IMR-90 (cell line): ENCODE results near the gene AUTS2. TPM values are rescaled to one million over a fixed set of nuclear protein-coding genes. Genes with fewer than 3 reads are reported as not detected.

ENCODE experiments used
- ATAC-seq: fragments of 200-7000 bp; cut with Tn5 transposase; 2 replicates; pipeline ENCODE4 v1.9.1; 2020; ENCODE audit warnings: low read depth, mild to moderate bottlenecking, moderate library complexity
- BruUV-seq: library from RNA; stranded (reverse); fragments of 400-500 nt; replicated peaks from 2 replicates; lab custom pipeline; 2021; lab: Mats Ljungman, UMichigan
- CTCF ChIA-PET: fragments of 300-600 bp; formaldehyde crosslinking; extraction: SDS; loops from one replicate; lab custom pipeline; 2021; ENCODE audit warnings: antibody characterized with exemption; lab: Yijun Ruan, JAX
- POLR2A ChIA-PET: fragments of 300-600 bp; sonication (Branson Sonifier 250); formaldehyde crosslinking; loops from one replicate; lab custom pipeline; 2022; ENCODE audit warnings: antibody characterized with exemption; ENCODE audit not compliant: unreplicated experiment; lab: Charles Lee
- DNase-seq: peaks from one replicate; pipeline ENCODE4 v3.0.0; 2013
- H2AFZ ChIP-seq: replicated peaks from 2 replicates; pipeline ENCODE3; 2013; ENCODE audit warnings: low read length, mild to moderate bottlenecking; ENCODE audit not compliant: poor library complexity
- H2AK5ac ChIP-seq: 2 replicates; pipeline ENCODE4 v1.6.1; 2013; ENCODE audit warnings: low read depth, low read length, inconsistent platforms
- H2AK9ac ChIP-seq: replicated peaks from 2 replicates; pipeline ENCODE3; 2013; ENCODE audit warnings: mild to moderate bottlenecking, low read depth, low read length, moderate library complexity; ENCODE audit not compliant: poor library complexity
- H2BK120ac ChIP-seq: 2 replicates; pipeline ENCODE4 v1.6.1; 2013; ENCODE audit warnings: low read depth, low read length, inconsistent platforms
- H2BK15ac ChIP-seq: 3 replicates; pipeline ENCODE4 v1.6.1; 2013; ENCODE audit warnings: low read depth, low read length, inconsistent platforms
- H2BK20ac ChIP-seq: 2 replicates; pipeline ENCODE4 v1.6.1; 2013; ENCODE audit warnings: low read depth, mild to moderate bottlenecking, inconsistent platforms, low read length, moderate library complexity
- H2BK5ac ChIP-seq: 2 replicates; pipeline ENCODE4 v1.6.1; 2013; ENCODE audit warnings: mild to moderate bottlenecking, low read depth, low read length, inconsistent platforms; ENCODE audit not compliant: poor library complexity, severe bottlenecking
- H3K14ac ChIP-seq: replicated peaks from 2 replicates; pipeline ENCODE4 v1.6.1; 2013; ENCODE audit warnings: low read depth, low read length, inconsistent platforms
- H3K18ac ChIP-seq: 2 replicates; pipeline ENCODE4 v1.6.1; 2013; ENCODE audit warnings: low read depth, low read length, control low read depth
- H3K23ac ChIP-seq: 2 replicates; pipeline ENCODE4 v1.6.1; 2013; ENCODE audit warnings: low read depth, low read length, inconsistent platforms
- H3K27ac ChIP-seq: 2 replicates; pipeline ENCODE4 v1.5.1; 2013; ENCODE audit warnings: mild to moderate bottlenecking, control low read depth, low read length; ENCODE audit not compliant: insufficient read depth
- H3K27me3 ChIP-seq: 2 replicates; pipeline ENCODE4 v1.6.1; 2013; ENCODE audit warnings: low read length; ENCODE audit not compliant: control insufficient read depth, insufficient read depth
- H3K36me3 ChIP-seq: 2 replicates; pipeline ENCODE4 v1.6.1; 2013; ENCODE audit warnings: low read length, mixed read lengths; ENCODE audit not compliant: control insufficient read depth, insufficient read depth
- H3K4ac ChIP-seq: 2 replicates; pipeline ENCODE4 v1.6.1; 2013; ENCODE audit warnings: low read depth, low read length, inconsistent platforms
- H3K4me1 ChIP-seq: 2 replicates; pipeline ENCODE4 v1.6.1; 2013; ENCODE audit warnings: low read length, mixed read lengths; ENCODE audit not compliant: control insufficient read depth, insufficient read depth
- H3K4me2 ChIP-seq: 2 replicates; pipeline ENCODE4 v1.6.1; 2013; ENCODE audit warnings: low read depth, mild to moderate bottlenecking, control low read depth, low read length, moderate library complexity
- H3K4me3 ChIP-seq: 2 replicates; pipeline ENCODE4 v1.5.1; 2013; ENCODE audit warnings: low read depth, mild to moderate bottlenecking, control low read depth, low read length, moderate library complexity; ENCODE audit not compliant: insufficient read depth
- H3K56ac ChIP-seq: 2 replicates; pipeline ENCODE4 v1.6.1; 2013; ENCODE audit warnings: low read length, inconsistent platforms; ENCODE audit not compliant: insufficient read depth; ENCODE audit errors: extremely low read depth
- H3K79me1 ChIP-seq, 2 experiments: 2 replicates each; pipeline ENCODE4 v1.6.1; 2013; ENCODE audit warnings: low read length in 2 of 2, inconsistent platforms in 1 of 2, low read depth in 1 of 2
- H3K9ac ChIP-seq: 2 replicates; pipeline ENCODE4 v1.6.1; 2013; ENCODE audit warnings: low read depth, low read length, control low read depth
- H3K9me1 ChIP-seq: 2 replicates; pipeline ENCODE4 v1.6.1; 2013; ENCODE audit warnings: low read length, inconsistent platforms; ENCODE audit not compliant: insufficient read depth
- H3K9me3 ChIP-seq: 2 replicates; pipeline ENCODE4 v1.6.1; 2013; ENCODE audit warnings: low read length; ENCODE audit not compliant: control insufficient read depth, insufficient read depth
- H4K20me1 ChIP-seq: 2 replicates; pipeline ENCODE4 v1.6.1; 2013; ENCODE audit warnings: low read length, inconsistent platforms; ENCODE audit not compliant: insufficient read depth
- H4K5ac ChIP-seq: 2 replicates; pipeline ENCODE4 v1.6.1; 2013; ENCODE audit warnings: mild to moderate bottlenecking, low read depth, low read length, control low read depth
- H4K8ac ChIP-seq, 2 experiments: 2 replicates each; pipeline ENCODE4 v1.6.1; 2013; ENCODE audit warnings: low read depth in 2 of 2, low read length in 2 of 2, control low read depth in 1 of 2, inconsistent platforms in 1 of 2
- H4K91ac ChIP-seq: 2 replicates; pipeline ENCODE4 v1.6.1; 2013; ENCODE audit warnings: low read depth, low read length, inconsistent platforms; ENCODE audit not compliant: insufficient read depth
- CTCF ChIP-seq: conservative IDR thresholded peaks from 2 replicates; pipeline ENCODE4 v1.5.1; 2012; ENCODE audit warnings: mild to moderate bottlenecking, low read depth, low read length, improper control_type of control experiment
- FOS ChIP-seq: fragments of 150-350 bp; IDR thresholded peaks from 2 replicates; pipeline ENCODE4 v1.6.1; 2016; ENCODE audit warnings: low read depth, low read length
- MAFK ChIP-seq: IDR thresholded peaks from 2 replicates; pipeline ENCODE4 v1.6.1; 2012; ENCODE audit warnings: low read depth, low read length, improper control_type of control experiment
- NFE2L2 ChIP-seq: fragments of 150-350 bp; IDR thresholded peaks from 2 replicates; pipeline ENCODE4 v1.6.1; 2016; ENCODE audit warnings: low read depth, mild to moderate bottlenecking, low read length
- RAD21 ChIP-seq: IDR thresholded peaks from 2 replicates; pipeline ENCODE4 v1.6.1; 2012; ENCODE audit warnings: low read length, improper control_type of control experiment
- RFX5 ChIP-seq: IDR thresholded peaks from 2 replicates; pipeline ENCODE4 v1.8.0; 2012; ENCODE audit warnings: low read depth, mild to moderate bottlenecking, low read length, moderate library complexity
- SMC3 ChIP-seq: fragments of 150-350 bp; IDR thresholded peaks from 2 replicates; pipeline ENCODE4 v1.6.1; 2016; ENCODE audit warnings: low read depth, mild to moderate bottlenecking, antibody characterized with exemption, low read length, moderate library complexity
- WGBS, 2 experiments: methylation state at CpG; one replicate each; pipeline versions ENCODE4 v1.1.5 to v1.1.7; 2013; ENCODE audit warnings: missing lambda C conversion rate in 2 of 2; ENCODE audit not compliant: insufficient read length in 1 of 2; ENCODE audit errors: extremely low coverage in 2 of 2; 5-methylcytosine and 5-hydroxymethylcytosine counted together
- dilution Hi-C: fragments of 300-500 bp; cut with HindIII; formaldehyde crosslinking; loops from one replicate; pipeline ENCODE4 v1.14.3; 2018; ENCODE audit warnings: low sequenced_read_pairs; ENCODE audit not compliant: unreplicated experiment
- in situ Hi-C: fragments of 300-500 bp; cut with MboI; formaldehyde crosslinking; loops from 3 replicates; pipeline ENCODE4 v1.14.3; 2019; ENCODE audit warnings: low sequenced_read_pairs, inconsistent platforms, mixed read lengths
- intact Hi-C: fragments of 100-400 bp; cut with micrococcal nuclease; formaldehyde crosslinking; loops from 2 replicates; pipeline ENCODE4 v1.10.0; 2022
- polyA plus RNA-seq, 3 experiments: library from polyadenylated mRNA; depleted of rRNA; stranded (reverse); fragments of >200 nt; gene quantifications; 2 replicates each; pipeline ENCODE4 v1.2.3, GENCODE V29; 2012; ENCODE audit warnings: low replicate concordance in 1 of 3
- total RNA-seq: library from RNA; depleted of rRNA; stranded (reverse); fragments of >200 nt; gene quantifications from 2 replicates; pipeline ENCODE4 v1.2.3, GENCODE V29; 2012
- TF ChIP-seq, protein P1 (sequence below): fragments of 150-350 bp; IDR thresholded peaks from 2 replicates; pipeline ENCODE4 v1.6.1; 2017; ENCODE audit warnings: mild to moderate bottlenecking, antibody characterized with exemption, low read length, low read depth

Gene AUTS2
- total and polyA plus RNA-seq, 2 of the 4 experiments (the other 2 are of a cell fraction) = 0.90 to 3.0 TPM

GRCh38 chr7:70665997-70666396, 1067.7 kb downstream of the AUTS2 start:
- peaks cover 4% of the 10 kb centered on the region for H3K27me3 ChIP-seq
- H2AK5ac ChIP-seq = no peak overlapping the region
- H3K4me2 ChIP-seq = no peak overlapping the region
- H3K79me1 ChIP-seq = no peaks in the 10 kb centered on the region
- 14% methylated on average over 1 of the region's 2 CpGs; no CpG with 5 or more reads in 1 of the 2 experiments for WGBS, 2 experiments
- no peak overlapping the region for H3K27ac ChIP-seq
- in situ Hi-C loops (no loop called here), dilution Hi-C loops (no loop called here), intact Hi-C loops (no loop called here)
- H3K18ac ChIP-seq = no peak overlapping the region
- no peak for ATAC-seq
- H4K8ac ChIP-seq = no peak overlapping the region
- H3K9ac ChIP-seq = no peak overlapping the region
- POLR2A ChIA-PET = no interaction called here
- no peak overlapping the region for H3K23ac ChIP-seq
- no peak overlapping the region for H4K5ac ChIP-seq
- H2AFZ ChIP-seq = no peak overlapping the region
- TF ChIP-seq NFE2L2 (no peak), RFX5 (no peak), MAFK (no peak), FOS (no peak), SMC3 (no peak), CTCF (no peak), RAD21 (no peak)
- TF ChIP-seq, protein P1, sequence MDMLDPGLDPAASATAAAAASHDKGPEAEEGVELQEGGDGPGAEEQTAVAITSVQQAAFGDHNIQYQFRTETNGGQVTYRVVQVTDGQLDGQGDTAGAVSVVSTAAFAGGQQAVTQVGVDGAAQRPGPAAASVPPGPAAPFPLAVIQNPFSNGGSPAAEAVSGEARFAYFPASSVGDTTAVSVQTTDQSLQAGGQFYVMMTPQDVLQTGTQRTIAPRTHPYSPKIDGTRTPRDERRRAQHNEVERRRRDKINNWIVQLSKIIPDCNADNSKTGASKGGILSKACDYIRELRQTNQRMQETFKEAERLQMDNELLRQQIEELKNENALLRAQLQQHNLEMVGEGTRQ = no peak
- H3K56ac ChIP-seq = no peak overlapping the region
- H3K4me3 ChIP-seq = no peak overlapping the region
- H2BK15ac ChIP-seq = no peak overlapping the region
- no peaks in the 10 kb centered on the region for H3K4me1 ChIP-seq
- no peaks in the 10 kb centered on the region for H4K20me1 ChIP-seq
- DNase-seq = no peak
- H4K91ac ChIP-seq = no peak overlapping the region
- CTCF ChIA-PET = no interaction called here
- no peaks in the 10 kb centered on the region for H3K9me3 ChIP-seq
- H3K4ac ChIP-seq = no peak overlapping the region
- H2BK5ac ChIP-seq = no peak overlapping the region
- no peak overlapping the region for H2BK20ac ChIP-seq
- BruUV-seq = no TSS peak
- no peaks in the 10 kb centered on the region for H3K9me1 ChIP-seq
- no peaks in the 10 kb centered on the region for H3K36me3 ChIP-seq
- no peak overlapping the region for H2AK9ac ChIP-seq
- no peak overlapping the region for H2BK120ac ChIP-seq
- H3K14ac ChIP-seq = no peak overlapping the region
